HG02678 (cell line): Measurements from ENCODE around the gene SUN3.
"Not testable (repeated sequence)": the region's sequence is repeated elsewhere in the genome, so short reads cannot be mapped to it uniquely, and the experiment has no call there.

Experiments used
- ATAC-seq: cut with Tn5 transposase; IDR thresholded peaks from one replicate; pipeline ENCODE4 v1.9.1; 2021; ENCODE audit warnings: mild to moderate bottlenecking, moderate library complexity; ENCODE audit not compliant: unreplicated experiment

Gene SUN3

DNA sequence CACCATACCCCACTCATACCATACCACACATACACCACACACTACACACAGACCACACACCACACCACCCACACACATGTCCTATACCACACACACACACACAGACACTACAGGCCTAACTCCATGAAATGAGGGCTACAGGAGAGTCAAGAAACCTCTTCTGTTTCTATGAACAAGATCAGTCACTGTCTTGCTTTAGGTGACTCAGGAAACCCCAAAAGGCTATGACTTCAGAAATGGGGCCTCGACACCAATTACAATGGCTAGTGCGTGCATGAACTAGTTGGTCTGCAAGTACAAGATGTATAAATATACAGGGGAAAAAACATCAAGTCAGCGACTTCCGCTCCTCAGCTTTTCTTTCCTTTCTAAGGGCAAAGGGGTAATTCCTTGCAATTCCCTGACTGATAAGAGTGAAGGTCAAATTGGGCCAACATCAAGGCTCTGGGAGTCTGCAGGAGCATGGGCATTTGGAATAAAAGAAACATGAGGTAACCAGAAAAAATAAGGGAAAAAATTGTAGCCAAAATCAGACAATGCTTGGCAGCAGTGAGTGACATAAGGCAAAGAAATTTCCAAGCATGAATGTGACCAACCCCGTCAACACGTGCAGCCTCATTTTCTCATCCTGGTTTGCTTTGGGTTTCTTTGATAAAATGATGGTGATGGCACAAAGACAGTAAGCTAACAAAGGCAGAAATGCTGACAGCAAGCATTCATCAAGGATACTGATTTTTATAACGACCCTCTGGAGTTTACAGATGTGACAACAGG lies 82.1 kb downstream of the SUN3 start:
- ATAC-seq = no peak

DNA sequence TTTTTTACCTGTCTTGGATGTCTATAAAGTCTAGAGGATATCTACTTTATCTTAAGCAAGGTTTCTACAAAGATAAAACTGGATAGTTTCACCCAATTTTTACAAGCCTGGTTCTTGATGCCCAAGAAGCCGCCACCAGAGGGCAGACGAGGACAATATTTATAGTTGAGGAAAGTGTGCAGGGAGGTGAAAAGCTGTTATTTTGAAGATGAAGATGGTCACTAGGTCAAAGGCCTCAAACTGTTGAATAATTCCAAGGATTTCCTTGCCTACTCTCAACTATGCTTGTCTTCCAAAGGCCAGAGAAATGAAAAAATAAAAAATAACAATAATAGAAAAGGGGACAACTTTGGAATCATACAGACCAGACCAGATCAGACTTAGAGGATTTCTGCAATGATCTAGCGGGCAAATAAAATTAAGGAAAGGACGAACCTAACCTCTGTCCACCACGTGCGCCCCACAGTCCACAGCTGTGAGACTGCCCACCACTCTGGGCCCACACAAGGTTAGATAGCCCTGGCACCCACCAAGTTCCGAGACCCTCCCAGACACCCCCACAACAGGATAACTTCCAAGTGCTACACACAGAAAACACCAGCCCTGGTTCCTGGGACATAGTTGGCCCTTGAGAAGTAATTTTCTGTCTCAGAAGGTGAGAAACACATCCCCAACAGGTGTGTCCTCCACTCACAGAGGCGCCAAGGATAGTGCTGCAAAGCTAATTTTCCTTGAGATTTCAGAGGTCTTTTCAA lies 83.5 kb downstream of the SUN3 start:
- peak; percentile 60 for ATAC-seq

DNA sequence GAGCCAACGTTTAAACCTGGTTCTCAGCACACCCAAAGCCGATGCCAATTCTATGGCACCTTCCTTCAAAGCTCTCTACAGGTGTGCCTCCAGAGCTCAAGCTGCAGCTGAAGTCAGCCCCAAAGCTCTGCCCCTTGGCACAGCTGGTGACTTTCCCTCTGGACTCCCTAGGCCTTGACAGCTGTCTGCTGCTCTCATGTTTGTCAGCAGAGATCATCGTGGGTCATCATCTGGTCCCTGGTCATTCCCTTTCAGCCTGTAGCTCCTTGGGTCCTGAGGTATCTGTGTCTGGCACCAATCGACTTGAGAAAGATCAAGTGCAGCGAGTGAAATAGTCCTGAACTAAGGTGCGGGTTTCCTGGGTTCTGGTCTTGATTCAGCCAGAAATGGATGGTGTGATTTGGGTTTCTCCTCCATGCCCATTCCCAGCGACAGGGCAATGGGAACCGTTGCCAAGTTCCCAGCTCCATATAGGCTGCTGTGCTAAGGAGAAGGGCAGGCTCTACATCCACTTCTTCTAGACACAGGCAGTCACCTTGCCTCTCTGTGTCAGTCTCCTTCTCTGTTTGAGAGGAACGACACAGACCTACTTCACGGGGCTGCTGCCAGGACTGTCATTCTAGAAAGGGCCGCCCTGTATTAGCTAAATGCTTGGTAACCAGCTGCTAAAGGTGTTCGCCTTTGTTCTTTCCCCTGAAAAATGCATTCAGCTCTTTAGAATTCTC lies 84.2 kb downstream of the SUN3 start:
- peak; percentile 10 for ATAC-seq

DNA sequence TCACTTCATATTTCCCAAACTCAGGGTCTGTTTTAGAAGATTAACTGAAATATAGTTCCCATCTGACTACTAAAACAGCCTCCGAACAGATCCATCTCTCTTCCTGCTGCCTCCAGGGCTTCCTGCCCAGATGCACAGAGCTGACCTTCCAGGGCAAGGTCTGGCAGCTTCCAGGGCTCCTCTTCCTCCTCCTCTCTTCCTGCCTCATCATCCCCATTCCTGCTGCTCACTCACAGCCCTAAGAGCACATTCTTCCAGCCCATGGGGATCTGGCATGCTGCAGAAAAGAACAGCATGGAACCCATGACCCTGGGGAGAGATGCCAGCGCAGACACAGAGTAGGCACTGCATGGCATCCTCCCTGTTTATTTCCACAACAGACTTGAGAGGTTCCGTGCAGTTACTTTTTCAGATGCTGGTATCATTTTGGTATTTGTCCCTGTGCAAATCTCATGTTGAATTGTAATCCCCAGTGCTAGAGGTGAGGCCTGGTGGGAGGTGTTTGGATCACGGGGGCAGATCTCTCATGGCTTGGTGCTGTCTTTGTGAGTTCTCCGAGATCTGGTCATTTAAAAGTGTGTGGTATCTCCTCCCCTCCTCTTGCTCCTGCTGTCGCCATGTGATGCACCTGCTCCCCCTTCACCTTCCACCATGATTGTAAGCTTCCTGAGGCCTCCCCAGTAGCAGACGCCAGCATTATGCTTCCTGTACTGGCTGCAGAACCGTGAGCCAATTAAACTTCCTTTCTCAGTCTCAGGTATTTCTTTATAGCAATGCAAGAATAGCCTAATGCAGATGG lies 85.0 kb downstream of the SUN3 start:
- ATAC-seq = no peak

DNA sequence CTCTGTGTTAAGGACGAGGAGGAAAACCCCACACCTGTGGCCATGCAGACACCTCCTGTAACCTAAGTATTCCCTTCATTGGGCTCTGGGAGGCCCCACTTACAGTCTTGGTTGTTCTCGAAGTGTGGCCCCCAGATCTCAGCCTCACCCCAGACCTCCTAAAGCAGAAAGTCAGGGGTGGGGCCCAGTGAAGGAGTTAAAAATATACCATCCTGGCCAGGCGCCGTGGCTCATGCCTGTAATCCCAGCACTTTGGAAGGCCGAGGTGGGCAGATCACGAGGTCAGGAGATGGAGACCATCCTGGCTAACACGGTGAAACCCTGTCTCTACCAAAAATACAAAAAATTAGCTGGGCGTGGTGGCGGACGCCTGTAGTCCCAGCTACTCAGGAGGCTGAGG lies 86.3 kb downstream of the SUN3 start:
- not testable (repeated sequence) for ATAC-seq

DNA sequence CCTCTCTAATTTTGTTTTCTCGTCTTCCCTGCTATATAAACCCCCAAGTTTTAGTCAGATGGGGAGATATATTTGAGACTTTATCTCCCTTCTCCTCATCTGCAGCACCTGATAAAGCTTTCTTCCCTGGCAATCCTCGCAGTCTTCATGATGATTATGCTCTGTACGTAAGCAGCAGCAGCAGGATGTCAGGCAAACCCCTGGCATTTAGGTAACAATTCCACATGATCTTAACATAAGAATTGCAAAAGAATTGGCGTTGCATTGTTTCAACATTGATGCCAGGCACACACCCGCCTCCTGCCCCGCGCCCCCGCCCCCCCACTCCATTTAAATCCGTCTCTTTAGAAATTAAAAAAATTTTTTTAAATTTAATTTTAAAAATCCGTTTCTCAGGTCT lies 86.8 kb downstream of the SUN3 start:
- no peak for ATAC-seq

DNA sequence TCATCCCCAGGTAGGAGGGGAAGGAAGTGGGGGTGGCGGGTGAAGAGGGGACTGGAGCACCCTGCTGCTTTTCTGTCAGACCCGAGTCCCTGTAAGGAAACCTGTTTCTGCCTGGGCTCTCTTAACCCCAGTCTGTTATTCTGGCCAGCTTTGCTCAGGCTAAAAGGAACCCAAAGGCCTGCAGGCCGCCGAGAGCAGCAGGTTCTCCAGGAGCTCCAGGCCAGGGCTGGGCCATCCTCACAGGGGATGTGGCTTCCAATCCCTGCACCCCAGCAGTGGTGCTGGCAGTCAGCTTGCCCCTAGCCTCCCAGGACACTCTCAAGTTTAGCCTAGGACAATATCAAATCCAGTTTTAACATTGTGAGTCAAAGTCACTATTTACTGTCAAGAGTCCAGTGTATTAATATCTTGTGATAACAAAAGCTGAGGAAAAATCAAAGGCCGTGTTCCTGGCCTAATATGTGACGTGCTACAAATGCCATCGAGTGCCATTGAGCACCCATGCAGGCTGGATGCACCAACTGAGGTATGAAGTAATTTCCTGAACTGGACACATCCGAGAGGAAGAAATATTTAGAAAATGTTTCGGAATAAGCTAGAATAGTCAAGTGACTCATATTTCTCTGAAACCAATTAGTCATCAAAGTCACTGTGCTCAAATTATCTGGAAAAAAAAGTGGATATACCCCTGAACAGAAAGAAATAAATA lies 87.6 kb downstream of the SUN3 start:
- ATAC-seq = no peak

DNA sequence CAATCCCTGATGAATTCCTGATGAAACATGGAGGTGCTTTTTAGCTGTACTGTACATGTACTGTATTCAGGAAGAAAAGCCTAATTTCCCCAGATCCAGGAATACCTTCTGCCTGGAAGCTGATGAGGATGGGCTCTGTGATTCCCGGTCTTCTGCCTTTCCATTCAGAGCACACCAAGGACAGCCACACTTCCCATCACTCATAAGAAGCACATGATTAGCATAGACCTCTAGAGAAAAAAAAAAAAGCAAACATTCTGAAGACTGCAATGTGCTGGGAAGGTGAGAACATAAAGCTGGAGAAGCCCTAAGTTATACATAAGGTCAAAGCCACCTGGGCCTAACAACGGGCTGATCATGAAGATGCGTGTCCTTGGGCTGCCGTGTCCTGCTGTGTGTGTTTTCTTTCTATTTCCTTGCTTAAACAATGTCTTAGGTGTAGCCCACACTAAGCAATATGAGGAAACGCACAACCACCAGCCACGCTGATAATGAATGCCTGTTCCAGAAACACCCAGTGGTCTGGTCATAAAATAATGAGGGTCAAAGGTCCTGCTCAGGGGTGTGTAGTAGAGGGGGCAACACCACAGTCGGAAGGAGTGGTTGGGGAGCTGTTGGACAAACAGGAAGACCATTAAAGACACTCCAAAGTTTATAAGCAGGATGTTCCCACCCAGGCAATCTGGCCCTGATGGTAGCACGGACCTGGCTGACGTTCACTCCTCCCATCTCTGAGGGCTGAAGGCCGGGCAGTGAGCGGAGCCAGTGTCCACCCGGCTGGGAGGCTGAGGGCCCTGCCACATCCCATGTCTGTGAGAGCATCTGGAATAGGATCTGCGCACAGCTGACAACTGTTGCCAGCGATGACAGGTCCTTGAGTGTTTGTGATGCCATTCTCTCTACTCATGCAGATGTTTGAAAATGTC lies 88.6 kb downstream of the SUN3 start:
- no peak for ATAC-seq

DNA sequence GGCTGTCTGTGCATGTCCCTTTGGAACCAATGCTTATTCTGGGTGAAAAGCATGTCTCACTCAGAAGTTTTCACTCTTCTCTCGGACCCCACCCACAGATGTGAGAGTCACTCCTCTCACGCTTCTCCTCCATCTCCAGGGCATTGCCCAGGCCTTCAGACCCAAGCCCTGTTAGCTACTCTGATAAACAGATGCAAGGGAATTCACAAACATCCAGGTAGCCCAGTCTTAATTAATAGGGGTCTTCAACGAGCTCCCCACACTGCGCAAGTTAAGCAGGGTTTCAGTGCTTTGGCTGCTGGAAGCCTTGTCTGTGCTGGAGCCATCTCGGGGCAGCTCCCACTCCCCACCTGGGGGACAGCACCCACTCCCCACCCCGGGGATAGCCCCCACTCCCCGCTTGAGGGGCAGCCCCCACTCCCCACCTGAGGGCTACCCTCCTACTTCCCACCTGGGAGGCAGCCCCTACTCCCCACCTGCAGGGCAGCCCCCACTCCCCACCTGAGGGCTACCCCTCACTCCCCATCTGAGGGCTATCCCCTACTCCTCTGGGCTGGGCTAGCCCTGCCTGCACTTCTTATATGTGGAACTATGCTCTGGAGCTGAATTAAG lies 89.4 kb downstream of the SUN3 start:
- no peak for ATAC-seq

DNA sequence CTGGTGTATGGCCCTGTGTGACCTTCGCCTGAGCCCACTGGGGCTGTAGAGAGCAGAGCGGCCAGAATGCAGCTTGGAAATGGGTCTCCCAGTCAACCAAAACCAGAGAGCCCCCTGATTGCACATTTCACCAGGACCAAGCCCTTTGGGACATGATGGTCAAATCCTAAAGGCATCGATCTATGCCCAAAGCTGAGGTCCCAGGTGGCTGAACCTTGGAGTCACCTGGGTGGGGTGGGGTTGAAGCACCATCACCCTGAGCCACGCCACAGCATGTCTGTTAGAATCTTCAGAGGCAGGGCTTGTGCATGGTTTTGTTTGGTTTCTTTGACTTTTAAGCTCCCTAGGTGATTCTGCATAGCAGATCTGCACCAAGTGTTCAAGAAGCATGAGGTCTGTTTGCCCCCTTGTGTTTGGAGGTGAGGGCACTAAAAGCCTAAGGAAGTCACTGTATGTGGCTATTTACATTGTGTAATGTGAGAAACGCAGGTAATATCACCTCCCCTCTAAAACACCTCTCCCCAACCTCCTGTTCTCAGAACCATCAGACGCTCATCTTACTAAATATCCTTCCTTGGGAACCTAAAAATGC lies 90.2 kb downstream of the SUN3 start:
- ATAC-seq = no peak

DNA sequence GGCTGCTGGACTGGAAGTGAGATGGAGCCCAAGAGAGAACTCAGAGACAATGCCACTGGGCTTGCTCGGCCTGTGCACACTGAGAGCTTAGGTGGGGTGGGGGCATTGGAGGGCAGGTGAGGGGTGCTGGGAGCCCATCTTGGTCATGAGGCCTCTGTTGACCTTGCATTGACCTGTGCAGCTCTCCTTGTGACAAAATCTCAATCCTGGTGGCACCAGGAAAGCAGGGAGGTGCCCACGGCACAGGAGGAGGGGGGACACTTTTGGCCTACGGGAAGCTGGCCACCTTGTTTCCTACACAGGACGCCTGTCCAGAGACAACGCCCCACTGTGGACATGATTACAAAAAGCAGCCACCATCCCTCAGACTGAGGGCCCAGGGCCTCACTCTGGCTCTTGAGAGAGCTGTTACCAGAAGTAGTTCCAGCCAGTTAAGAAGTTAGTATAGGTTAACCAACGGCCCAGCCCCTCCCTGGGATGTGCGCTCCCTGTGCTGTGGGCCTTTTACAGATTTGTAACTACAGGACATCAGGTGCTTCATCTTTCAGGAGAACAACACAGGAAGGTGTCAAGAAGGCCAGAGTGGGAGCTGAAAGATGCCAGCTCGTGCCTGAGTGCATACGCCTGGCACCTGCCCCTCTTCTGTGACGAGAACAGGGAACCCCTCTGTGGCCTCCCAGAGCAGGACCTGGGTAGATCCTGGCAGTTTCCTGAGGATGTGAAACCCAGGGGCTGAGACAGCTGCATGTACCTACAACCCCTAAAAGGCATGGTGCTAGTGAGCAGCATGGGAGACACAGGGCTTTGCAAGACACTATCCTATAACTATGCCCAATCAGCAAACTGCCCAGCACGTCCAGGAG lies 91.0 kb downstream of the SUN3 start:
- peak; percentile 46 for ATAC-seq
